SK-N-SH (cell line): ENCODE measurements around the gene CHD2. TPM values are rescaled to one million over a fixed set of nuclear protein-coding genes. Genes with fewer than 3 reads are reported as not detected.

Source experiments
- CTCF ChIA-PET: fragments of 300-600, 350-600 bp; formaldehyde crosslinking; extraction: SDS; loops from one replicate; lab custom pipeline; 2021; lab: Yijun Ruan, JAX
- POLR2A ChIA-PET: fragments of 350-600 bp; sonication (Branson Sonifier 250); formaldehyde crosslinking; extraction: SDS; loops from one replicate; lab custom pipeline; 2020; ENCODE audit warnings: antibody characterized with exemption, inconsistent platforms; lab: Yijun Ruan, JAX
- DNase-seq: peaks from one replicate; pipeline ENCODE4 v3.0.0; 2012
- H2AFZ ChIP-seq: fragments of 200-600 bp; sonication (generic); 2 replicates; pipeline ENCODE4 v1.8.1; 2016; ENCODE audit warnings: antibody characterized with exemption, mild to moderate bottlenecking, low read depth
- H3F3A ChIP-seq: fragments of 200-600 bp; sonication (generic); replicated peaks from 2 replicates; pipeline ENCODE3; 2016; ENCODE audit warnings: antibody characterized with exemption, mild to moderate bottlenecking; ENCODE audit not compliant: insufficient read depth
- H3K27ac ChIP-seq, 2 experiments: fragments of 200-500 bp in 1 of 2; fragments of 200-600 bp in 1 of 2; sonication (Bioruptor generic) in 1 of 2; sonication (generic), shearing (Covaris generic) in 1 of 2; 2 replicates each; pipeline versions ENCODE4 v1.5.1 to v1.6.1; 2014 to 2016; ENCODE audit warnings: low read depth in 2 of 2, inconsistent platforms in 1 of 2, low read length in 1 of 2, mild to moderate bottlenecking in 1 of 2, mixed read lengths in 1 of 2
- H3K27me3 ChIP-seq: fragments of 200-600 bp; sonication (generic), shearing (Covaris generic); 2 replicates; pipeline ENCODE4 v1.6.1; 2016; ENCODE audit warnings: mixed run types; ENCODE audit not compliant: insufficient read depth
- H3K36me3 ChIP-seq, 2 experiments: fragments of 200-500 bp in 1 of 2; fragments of 200-600 bp in 1 of 2; sonication (Bioruptor generic) in 1 of 2; sonication (generic) in 1 of 2; replicated peaks in 1 of 2; 2 replicates each; pipeline versions ENCODE3 to v1.5.1; 2014 to 2016; ENCODE audit warnings: low read length in 1 of 2, mild to moderate bottlenecking in 1 of 2; ENCODE audit not compliant: insufficient read depth in 2 of 2, control insufficient read depth in 1 of 2
- H3K4me1 ChIP-seq, 2 experiments: fragments of 200-500 bp in 1 of 2; fragments of 200-600 bp in 1 of 2; sonication (Bioruptor generic) in 1 of 2; sonication (generic), shearing (Covaris generic) in 1 of 2; 2 replicates each; pipeline versions ENCODE4 v1.5.1 to v1.6.1; 2014 to 2016; ENCODE audit warnings: low read depth in 1 of 2, low read length in 1 of 2, mixed run types in 1 of 2; ENCODE audit not compliant: insufficient read depth in 2 of 2, control insufficient read depth in 1 of 2
- H3K4me2 ChIP-seq: fragments of 200-600 bp; sonication (generic), shearing (Covaris generic); 2 replicates; pipeline ENCODE4 v1.6.1; 2017; ENCODE audit warnings: mixed run types
- H3K4me3 ChIP-seq, 2 experiments: fragments of 200-500 bp in 1 of 2; fragments of 200-600 bp in 1 of 2; sonication (Bioruptor generic) in 1 of 2; sonication (generic), shearing (Covaris generic) in 1 of 2; 2 replicates each; pipeline versions ENCODE4 v1.5.1 to v1.8.1; 2014 to 2016; ENCODE audit warnings: low read depth in 2 of 2, inconsistent platforms in 1 of 2, low read length in 1 of 2, mild to moderate bottlenecking in 1 of 2, mixed read lengths in 1 of 2, moderate library complexity in 1 of 2
- H3K79me2 ChIP-seq: fragments of 200-600 bp; sonication (generic); 2 replicates; pipeline ENCODE4 v1.8.1; 2017; ENCODE audit warnings: mild to moderate bottlenecking; ENCODE audit not compliant: insufficient read depth
- H3K9ac ChIP-seq: fragments of 200-600 bp; sonication (generic); 2 replicates; pipeline ENCODE4 v1.6.1; 2017; ENCODE audit warnings: mixed run types
- H3K9me2 ChIP-seq: fragments of 200-600 bp; sonication (generic); 2 replicates; pipeline ENCODE4 v1.6.1; 2017; ENCODE audit warnings: mixed run types
- H3K9me3 ChIP-seq: fragments of 200-600 bp; sonication (generic); 2 replicates; pipeline ENCODE4 v1.6.1; 2017; ENCODE audit warnings: mixed run types, mild to moderate bottlenecking, moderate library complexity
- H4K20me1 ChIP-seq: fragments of 200-600 bp; sonication (generic); 2 replicates; pipeline ENCODE4 v1.6.1; 2017; ENCODE audit warnings: mild to moderate bottlenecking, mixed run types; ENCODE audit not compliant: insufficient read depth
- CHD2 ChIP-seq: fragments of 150-350 bp; IDR thresholded peaks from 2 replicates; pipeline ENCODE4 v1.6.1; 2018; ENCODE audit warnings: low read length; ENCODE audit not compliant: partially characterized antibody
- FOXJ3 ChIP-seq: sonication (generic); formaldehyde crosslinking; IDR thresholded peaks from 2 replicates; pipeline ENCODE4 v1.5.1; 2020; ENCODE audit warnings: mild to moderate bottlenecking, missing genetic modification reagents
- FOXM1 ChIP-seq: IDR thresholded peaks from 2 replicates; pipeline ENCODE4 v1.4.0; 2012; ENCODE audit warnings: low read depth, mild to moderate bottlenecking
- MEF2A ChIP-seq: IDR thresholded peaks from 2 replicates; pipeline ENCODE4 v1.4.0; 2012; ENCODE audit warnings: low read depth, borderline replicate concordance
- NFIC ChIP-seq: IDR thresholded peaks from 2 replicates; pipeline ENCODE4 v1.4.0; 2012; ENCODE audit warnings: borderline replicate concordance
- NRF1 ChIP-seq: IDR thresholded peaks from 2 replicates; pipeline ENCODE4 v1.6.1; 2012; ENCODE audit warnings: low read depth, mild to moderate bottlenecking, low read length
- RFX5 ChIP-seq: IDR thresholded peaks from 2 replicates; pipeline ENCODE4 v1.6.1; 2012; ENCODE audit warnings: mild to moderate bottlenecking, improper control_type of control experiment, low read length
- TCF12 ChIP-seq: IDR thresholded peaks from 2 replicates; pipeline ENCODE4 v1.4.0; 2012
- USF1 ChIP-seq: IDR thresholded peaks from 2 replicates; pipeline ENCODE4 v1.4.0; 2012; ENCODE audit warnings: low read depth, borderline replicate concordance
- USF2 ChIP-seq: fragments of 150-350 bp; IDR thresholded peaks from 2 replicates; pipeline ENCODE4 v1.6.1; 2017; ENCODE audit warnings: antibody characterized with exemption, low read length, low read depth, borderline replicate concordance
- WGBS: methylation state at CpG from one replicate; pipeline ENCODE4 v1.1.6; 2017; ENCODE audit warnings: low lambda C conversion rate; 5-methylcytosine and 5-hydroxymethylcytosine counted together
- polyA plus RNA-seq, 3 experiments: library from polyadenylated mRNA; depleted of rRNA; stranded (reverse); fragments of >200 nt; gene quantifications; 2 replicates each; pipeline ENCODE4 v1.2.3, GENCODE V29; 2012
- TF ChIP-seq, protein P1 (sequence below): fragments of 200-600 bp; sonication (generic); IDR thresholded peaks from 2 replicates; pipeline ENCODE4 v1.6.1; 2017; ENCODE audit warnings: antibody characterized with exemption, mild to moderate bottlenecking, moderate library complexity

Gene CHD2
- polyA plus RNA-seq, 1 of the 3 experiments (the other 2 are of a cell fraction): 25.3 TPM

- Histone ChIP-seq H3K79me2 (peaks cover 78% of the 10 kb centered on the region), H3K4me1 (no peaks in the 10 kb centered on the region), H3K9ac (no peak overlapping the region), H3K27me3 (no peaks in the 10 kb centered on the region), H4K20me1 (0 out of 2 replicates have a peak, but pooled peaks cover 3% of the 10 kb centered on the region), H3K36me3 (peaks cover 86 to 99% of the 10 kb centered on the region in 2 experiments), H3K9me2 (no peaks in the 10 kb centered on the region), H3K4me2 (no peak overlapping the region), H3K9me3 (peaks cover 21% of the 10 kb centered on the region), H3K27ac (0 out of 4 replicates have a peak overlapping the region, but pooled peaks of 1 of the 2 experiments have one; percentile 2), H3F3A (peaks cover 28% of the 10 kb centered on the region), H3K4me3 (peak overlapping the region in 1 of 2 experiments; percentile 13; a peak in 1 of 4 replicates), H2AFZ (no peak overlapping the region)
- POLR2A ChIA-PET: no interaction called here
- CTCF ChIA-PET: no interaction called here
- WGBS: 96% methylated on average over 10 of the region's 10 CpGs
- TF ChIP-seq USF1 (0 out of 2 replicates have a peak, but pooled peaks have one; percentile 14), NFIC (no peak), NRF1 (no peak), TCF12 (no peak)
- no peak for DNase-seq
These were observed 49.6 kb downstream of the CHD2 start for GRCh38 chr15:92949604-92950249.

GRCh38 chr15:92951800-92952457 lies 51.8 kb downstream of the CHD2 start:
- Histone ChIP-seq H3K4me1 (no peaks in the 10 kb centered on the region), H3K36me3 (peaks cover 95 to 99% of the 10 kb centered on the region in 2 experiments), H3K4me3 (no peak overlapping the region), H3K27me3 (no peaks in the 10 kb centered on the region), H3K27ac (no peak overlapping the region), H3K79me2 (peaks cover 82% of the 10 kb centered on the region), H3K9me2 (no peaks in the 10 kb centered on the region), H3K9ac (no peak overlapping the region), H3K9me3 (peaks cover 21% of the 10 kb centered on the region), H3K4me2 (no peak overlapping the region), H3F3A (peaks cover 46% of the 10 kb centered on the region), H2AFZ (no peak overlapping the region), H4K20me1 (0 out of 2 replicates have a peak, but pooled peaks cover 3% of the 10 kb centered on the region)
- DNase-seq: no peak
- 90% methylated on average over 2 of the region's 2 CpGs for WGBS
- POLR2A ChIA-PET: no interaction called here
- TF ChIP-seq FOXJ3 (CRISPR knock-in tag) (no peak), FOXM1 (no peak), USF2 (no peak), RFX5 (no peak), NFIC (no peak), MEF2A (no peak), USF1 (no peak), NRF1 (no peak), CHD2 (no peak)
- TF ChIP-seq, protein P1, sequence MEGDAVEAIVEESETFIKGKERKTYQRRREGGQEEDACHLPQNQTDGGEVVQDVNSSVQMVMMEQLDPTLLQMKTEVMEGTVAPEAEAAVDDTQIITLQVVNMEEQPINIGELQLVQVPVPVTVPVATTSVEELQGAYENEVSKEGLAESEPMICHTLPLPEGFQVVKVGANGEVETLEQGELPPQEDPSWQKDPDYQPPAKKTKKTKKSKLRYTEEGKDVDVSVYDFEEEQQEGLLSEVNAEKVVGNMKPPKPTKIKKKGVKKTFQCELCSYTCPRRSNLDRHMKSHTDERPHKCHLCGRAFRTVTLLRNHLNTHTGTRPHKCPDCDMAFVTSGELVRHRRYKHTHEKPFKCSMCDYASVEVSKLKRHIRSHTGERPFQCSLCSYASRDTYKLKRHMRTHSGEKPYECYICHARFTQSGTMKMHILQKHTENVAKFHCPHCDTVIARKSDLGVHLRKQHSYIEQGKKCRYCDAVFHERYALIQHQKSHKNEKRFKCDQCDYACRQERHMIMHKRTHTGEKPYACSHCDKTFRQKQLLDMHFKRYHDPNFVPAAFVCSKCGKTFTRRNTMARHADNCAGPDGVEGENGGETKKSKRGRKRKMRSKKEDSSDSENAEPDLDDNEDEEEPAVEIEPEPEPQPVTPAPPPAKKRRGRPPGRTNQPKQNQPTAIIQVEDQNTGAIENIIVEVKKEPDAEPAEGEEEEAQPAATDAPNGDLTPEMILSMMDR: no peak
- CTCF ChIA-PET: no interaction called here
